Keratinocyte (primary cell): ENCODE data around the gene PACSIN2. TPM values are rescaled to one million over a fixed set of nuclear protein-coding genes. Genes with fewer than 3 reads are reported as not detected.

ENCODE experiments used
- DNase-seq: peaks from one replicate; pipeline ENCODE4 v3.0.0-alpha.2; 2011; ENCODE audit warnings: low read depth, missing footprints, low spot score
- FAIRE-seq: peaks from 2 replicates; lab custom pipeline; 2011; peaks lifted over from hg19 to GRCh38; lab: Jason Lieb, UNC
- H2AFZ ChIP-seq: 2 replicates; pipeline ENCODE4 v1.6.0; 2012; ENCODE audit warnings: low read length, control low read depth, inconsistent platforms; ENCODE audit not compliant: control insufficient read depth
- H3K27ac ChIP-seq: 2 replicates; pipeline ENCODE4 v1.5.1; 2011; ENCODE audit warnings: low read length; ENCODE audit not compliant: control insufficient read depth, insufficient read depth
- H3K27me3 ChIP-seq: 3 replicates; pipeline ENCODE4 v1.6.0; 2011; ENCODE audit warnings: low read length; ENCODE audit not compliant: control insufficient read depth, insufficient read depth; ENCODE audit errors: extremely low read depth
- H3K36me3 ChIP-seq, 2 experiments: 2 replicates in 1 of 2; 3 replicates in 1 of 2; pipeline ENCODE4 v1.5.1; 2011; ENCODE audit warnings: low read length in 2 of 2, mild to moderate bottlenecking in 1 of 2; ENCODE audit not compliant: control insufficient read depth in 2 of 2, insufficient read depth in 2 of 2; ENCODE audit errors: extremely low read depth in 1 of 2
- H3K4me1 ChIP-seq: 3 replicates; pipeline ENCODE4 v1.5.1; 2011; ENCODE audit warnings: low read length; ENCODE audit not compliant: control insufficient read depth, insufficient read depth; ENCODE audit errors: extremely low read depth
- H3K4me2 ChIP-seq: 3 replicates; pipeline ENCODE4 v1.6.0; 2011; ENCODE audit warnings: low read depth, low read length; ENCODE audit not compliant: control insufficient read depth, insufficient read depth; ENCODE audit errors: extremely low read depth
- H3K4me3 ChIP-seq, 3 experiments: fragments of 200-600 bp in 1 of 3; sonication (generic) in 1 of 3; 2 replicates in 2 of 3; 3 replicates in 1 of 3; pipeline ENCODE4 v1.5.1; 2011 to 2016; ENCODE audit warnings: low read length in 3 of 3, mild to moderate bottlenecking in 3 of 3, control low read depth in 2 of 3, inconsistent platforms in 1 of 3, low read depth in 1 of 3, mixed read lengths in 1 of 3, mixed run types in 1 of 3, moderate library complexity in 1 of 3; ENCODE audit not compliant: control insufficient read depth in 2 of 3, insufficient read depth in 2 of 3; ENCODE audit errors: extremely low read depth in 1 of 3
- H3K79me2 ChIP-seq: 2 replicates; pipeline ENCODE4 v1.6.0; 2012; ENCODE audit warnings: low read length; ENCODE audit not compliant: control insufficient read depth, insufficient read depth
- H3K9ac ChIP-seq: 3 replicates; pipeline ENCODE4 v1.6.0; 2011; ENCODE audit warnings: low read length; ENCODE audit not compliant: control insufficient read depth, insufficient read depth; ENCODE audit errors: extremely low read depth
- H3K9me1 ChIP-seq: 3 replicates; pipeline ENCODE4 v1.6.0; 2011; ENCODE audit warnings: low read length; ENCODE audit not compliant: control insufficient read depth, insufficient read depth; ENCODE audit errors: extremely low read depth
- H3K9me3 ChIP-seq: 2 replicates; pipeline ENCODE4 v1.5.1; 2012; ENCODE audit warnings: low read depth, low read length; ENCODE audit not compliant: control insufficient read depth
- H4K20me1 ChIP-seq: 3 replicates; pipeline ENCODE4 v1.6.0; 2011; ENCODE audit warnings: low read length; ENCODE audit not compliant: control insufficient read depth, insufficient read depth; ENCODE audit errors: extremely low read depth
- EZH2 ChIP-seq: IDR thresholded peaks from one replicate; pipeline ENCODE4 v1.6.1; 2012; ENCODE audit warnings: inconsistent platforms, mild to moderate bottlenecking, low read length, moderate library complexity
- dilution Hi-C: fragments of 300-500 bp; cut with MboI; formaldehyde crosslinking; loops from one replicate; pipeline ENCODE4 v1.7.0; 2020; ENCODE audit warnings: low sequenced_read_pairs; ENCODE audit not compliant: extremely low pct_ligation_motif_present
- polyA plus RNA-seq, 5 experiments: library from polyadenylated mRNA; depleted of rRNA in 3 of 5; stranded (reverse) in 3 of 5; stranded (forward) in 1 of 5; unstranded in 1 of 5; fragments of >200 nt; gene quantifications; 1 replicate in 1 of 5; 2 replicates in 3 of 5; 3 replicates in 1 of 5; pipeline versions ENCODE4 v1.2.1 to v1.2.3, GENCODE V29; 2011 to 2012; ENCODE audit warnings: missing spikeins in 2 of 5, low read depth in 1 of 5, low replicate concordance in 1 of 5
- TF ChIP-seq, protein P1 (sequence below), 3 experiments: IDR thresholded peaks in 1 of 3; conservative IDR thresholded peaks in 1 of 3; optimal IDR thresholded peaks in 1 of 3; 2 replicates in 2 of 3; 3 replicates in 1 of 3; pipeline versions ENCODE3 to v1.5.1; 2011; ENCODE audit warnings: low read length in 3 of 3, mild to moderate bottlenecking in 3 of 3, moderate library complexity in 2 of 3, control low read depth in 1 of 3, inconsistent platforms in 1 of 3; ENCODE audit not compliant: insufficient read depth in 2 of 3; ENCODE audit errors: extremely low read depth in 1 of 3

The PACSIN2 gene
- polyA plus RNA-seq, 1 donor (not counting 4 experiments of a cell fraction or from before 2014, with no cell fraction given) = 55.5 TPM

- DNase-seq (no peak), FAIRE-seq (no peak)
- no peaks in the 10 kb centered on the region for H3K9me3 ChIP-seq
- peaks cover 18% of the 10 kb centered on the region for H3K4me1 ChIP-seq
- TF ChIP-seq, protein P1, sequence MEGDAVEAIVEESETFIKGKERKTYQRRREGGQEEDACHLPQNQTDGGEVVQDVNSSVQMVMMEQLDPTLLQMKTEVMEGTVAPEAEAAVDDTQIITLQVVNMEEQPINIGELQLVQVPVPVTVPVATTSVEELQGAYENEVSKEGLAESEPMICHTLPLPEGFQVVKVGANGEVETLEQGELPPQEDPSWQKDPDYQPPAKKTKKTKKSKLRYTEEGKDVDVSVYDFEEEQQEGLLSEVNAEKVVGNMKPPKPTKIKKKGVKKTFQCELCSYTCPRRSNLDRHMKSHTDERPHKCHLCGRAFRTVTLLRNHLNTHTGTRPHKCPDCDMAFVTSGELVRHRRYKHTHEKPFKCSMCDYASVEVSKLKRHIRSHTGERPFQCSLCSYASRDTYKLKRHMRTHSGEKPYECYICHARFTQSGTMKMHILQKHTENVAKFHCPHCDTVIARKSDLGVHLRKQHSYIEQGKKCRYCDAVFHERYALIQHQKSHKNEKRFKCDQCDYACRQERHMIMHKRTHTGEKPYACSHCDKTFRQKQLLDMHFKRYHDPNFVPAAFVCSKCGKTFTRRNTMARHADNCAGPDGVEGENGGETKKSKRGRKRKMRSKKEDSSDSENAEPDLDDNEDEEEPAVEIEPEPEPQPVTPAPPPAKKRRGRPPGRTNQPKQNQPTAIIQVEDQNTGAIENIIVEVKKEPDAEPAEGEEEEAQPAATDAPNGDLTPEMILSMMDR (optimal IDR thresholded peaks at IDR 0.05 in 1 of 3, IDR thresholded peaks at IDR 0.05 in 1 of 3, conservative IDR thresholded peaks at IDR 0.05 in 1 of 3; ENCODE audit: extremely low read depth in 1 of 3, insufficient read depth in 2 of 3, low read length in 3 of 3) = no peak
- TF ChIP-seq EZH2 = no peak
- H3K9me1 ChIP-seq = peaks cover 4% of the 10 kb centered on the region
- peaks cover 16% of the 10 kb centered on the region for H4K20me1 ChIP-seq
- H3K79me2 ChIP-seq = peaks cover 33% of the 10 kb centered on the region
- no peak overlapping the region for H3K4me2 ChIP-seq
- dilution Hi-C loops = no loop called here
- H3K27me3 ChIP-seq = no peaks in the 10 kb centered on the region
- H3K4me3 ChIP-seq = no peak overlapping the region
- peaks cover 8 to 18% of the 10 kb centered on the region in 2 experiments for H3K36me3 ChIP-seq
- H3K9ac ChIP-seq = no peak overlapping the region
- no peak overlapping the region for H2AFZ ChIP-seq
- H3K27ac ChIP-seq = no peak overlapping the region
These were observed 108.2 kb downstream of the PACSIN2 start for GRCh38 chr22:42906605-42907348.

GRCh38 chr22:42905702-42906183 lies 109.2 kb downstream of the PACSIN2 start:
- no peak overlapping the region for H3K4me3 ChIP-seq
- dilution Hi-C loops = no loop called here
- peaks cover 18% of the 10 kb centered on the region for H3K4me1 ChIP-seq
- no peak overlapping the region for H3K4me2 ChIP-seq
- H4K20me1 ChIP-seq = peaks cover 16% of the 10 kb centered on the region
- DNase-seq = no peak
- no peak for FAIRE-seq
- TF ChIP-seq EZH2 = no peak
- TF ChIP-seq, protein P1 (optimal IDR thresholded peaks at IDR 0.05 in 1 of 3, IDR thresholded peaks at IDR 0.05 in 1 of 3, conservative IDR thresholded peaks at IDR 0.05 in 1 of 3; ENCODE audit: extremely low read depth in 1 of 3, insufficient read depth in 2 of 3, low read length in 3 of 3) = no peak
- no peak overlapping the region for H3K9ac ChIP-seq
- no peak overlapping the region for H2AFZ ChIP-seq
- H3K27ac ChIP-seq = no peak overlapping the region
- no peaks in the 10 kb centered on the region for H3K27me3 ChIP-seq
- H3K9me1 ChIP-seq = peaks cover 4% of the 10 kb centered on the region
- peaks cover 33% of the 10 kb centered on the region for H3K79me2 ChIP-seq
- H3K9me3 ChIP-seq = no peaks in the 10 kb centered on the region
- H3K36me3 ChIP-seq = peaks cover 13 to 16% of the 10 kb centered on the region in 2 experiments
